Measurements from ENCODE around the gene KLK12.

The KLK12 gene

DNA sequence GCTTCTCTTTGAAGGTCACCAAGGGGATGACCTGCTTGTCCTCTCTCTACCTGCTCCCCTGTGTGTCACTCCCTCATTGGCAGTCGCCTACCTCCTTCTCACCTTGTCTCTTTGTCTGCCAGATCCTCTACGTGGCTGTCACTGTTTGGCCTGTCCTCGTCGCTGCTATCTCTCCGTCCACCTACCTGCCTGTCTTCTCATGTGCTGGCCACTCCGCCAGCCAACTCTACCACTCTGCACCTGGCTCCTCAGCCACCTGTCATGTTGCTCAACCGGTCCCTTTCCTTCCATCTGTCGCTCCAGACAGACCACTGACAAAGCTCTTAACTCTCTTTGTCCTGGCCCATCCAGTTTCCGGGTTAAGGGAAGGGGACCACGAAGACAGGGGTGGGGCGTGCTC lies at the start of gene KLK12:
TSS of gene KLK12 (minus strand) at position 299 of the 400 bp plus-strand sequence. CDS start 381 bp downstream, outside the sequence.
- no peak for DNase-seq (ENCODE audit: low read depth, low spot score)

DNA sequence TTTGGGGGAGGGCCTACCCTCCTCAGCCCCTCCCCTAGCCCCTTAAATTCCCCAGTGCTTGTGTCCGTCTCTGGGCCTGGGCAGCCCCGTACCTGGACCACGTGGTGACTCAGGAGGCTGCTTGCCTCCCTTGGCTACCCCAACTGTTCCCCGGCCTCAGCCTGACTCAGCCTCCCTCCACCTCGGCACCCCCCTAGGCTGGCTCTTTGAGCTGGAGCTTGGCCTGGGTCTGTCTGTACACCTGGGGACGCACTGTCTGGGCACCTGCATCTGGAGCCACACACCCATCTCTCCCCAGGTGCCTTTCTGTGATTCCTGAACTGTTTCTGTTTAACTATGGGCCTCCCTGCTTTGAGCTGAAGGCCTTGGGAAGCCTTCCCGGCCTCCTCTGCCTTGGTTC lies 49.7 kb upstream of the KLK12 start:
- DNase-seq (ENCODE audit: low read depth, low spot score), result no peak

- no peak for DNase-seq (ENCODE audit: low read depth, low spot score)
These were observed 49.0 kb upstream of the KLK12 start for GRCh38 chr19:51083783-51084182.

DNA sequence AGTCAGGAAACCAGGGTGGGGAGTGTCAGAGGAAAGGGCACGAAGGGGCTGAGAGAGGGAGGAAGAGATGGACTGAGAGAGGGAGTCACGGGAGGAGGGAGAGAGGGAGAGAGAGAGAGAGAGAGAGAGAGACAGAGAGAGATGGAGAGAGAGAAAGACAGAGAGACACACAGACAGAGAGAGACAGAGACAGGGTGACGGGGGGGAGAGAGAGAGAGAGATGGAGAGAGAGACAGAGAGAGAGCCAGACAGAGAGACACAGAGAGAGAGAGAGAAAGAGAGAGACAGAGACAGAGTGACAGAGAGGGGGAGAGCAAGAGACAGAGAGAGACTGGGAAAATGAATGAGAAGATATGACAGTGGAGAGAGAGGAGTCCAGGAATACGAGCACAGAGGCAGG lies 48.4 kb upstream of the KLK12 start:
- DNase-seq (ENCODE audit: low read depth, low spot score), result no peak

DNA sequence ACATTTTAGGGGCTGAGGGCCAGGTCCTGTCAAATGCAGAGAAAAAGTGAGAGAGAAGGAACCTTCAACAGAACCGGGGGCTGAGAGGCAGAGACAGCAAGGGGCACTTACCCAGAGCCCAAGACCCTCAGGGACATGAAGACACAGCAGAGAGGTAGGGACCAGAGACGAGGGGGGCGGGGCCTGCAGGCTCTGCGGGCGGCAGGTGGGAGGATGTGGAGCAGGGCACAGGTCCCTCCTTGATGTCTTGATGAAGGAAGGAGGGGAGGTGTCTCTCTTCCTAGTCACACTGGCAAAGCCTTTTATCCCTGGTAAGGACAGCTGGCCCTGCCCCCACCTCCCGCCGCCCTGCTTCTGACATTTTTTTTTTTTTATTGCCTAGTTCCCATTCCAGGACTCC lies 47.8 kb upstream of the KLK12 start, which contains the start of gene KLK14:
TSS of gene KLK14 (minus strand) at position 277 of the 400 bp plus-strand sequence. CDS start at position 4, 273 bp downstream.
- DNase-seq (ENCODE audit: low read depth, low spot score), result no peak

- DNase-seq (ENCODE audit: low read depth, low spot score), result no peak
These were observed 46.7 kb upstream of the KLK12 start for GRCh38 chr19:51081476-51081875.

- DNase-seq (ENCODE audit: low read depth, low spot score), result no peak
These were observed 44.8 kb upstream of the KLK12 start for GRCh38 chr19:51079481-51080110.

GRCh38 chr19:51078731-51079130 lies 43.9 kb upstream of the KLK12 start:
- DNase-seq (ENCODE audit: low read depth, low spot score), result no peak

GRCh38 chr19:51078104-51078503 lies 43.3 kb upstream of the KLK12 start:
- DNase-seq (ENCODE audit: low read depth, low spot score), result no peak

DNA sequence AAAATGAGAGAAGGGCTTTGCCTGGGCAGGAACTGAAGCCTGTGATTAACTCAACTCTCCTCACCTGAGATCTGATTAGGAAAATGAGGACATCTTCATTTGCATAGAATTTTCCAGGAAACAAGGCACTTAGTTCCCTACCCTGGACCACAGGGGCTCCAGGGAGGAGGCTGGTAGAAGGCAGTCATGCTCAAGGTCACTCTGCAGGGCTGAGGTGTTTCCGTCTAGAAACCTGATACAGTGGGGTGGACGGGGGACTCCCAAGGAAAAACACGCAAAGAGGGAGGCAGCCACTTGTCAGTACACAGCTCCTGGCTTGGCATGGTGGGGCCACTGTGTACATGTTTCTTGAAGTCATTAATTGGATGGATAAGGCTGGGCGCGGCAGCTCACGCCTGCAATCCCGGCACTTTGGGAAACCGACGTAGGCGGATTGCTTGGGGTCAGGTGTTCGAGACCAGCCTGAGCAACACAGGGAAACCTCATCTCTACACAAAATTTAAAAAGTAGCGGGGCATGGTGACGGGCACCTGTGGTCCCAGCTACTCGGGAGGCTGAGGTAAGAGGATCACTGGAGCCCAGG lies 41.9 kb upstream of the KLK12 start:
- no peak for DNase-seq (ENCODE audit: low read depth, low spot score)

GRCh38 chr19:51075998-51076397 lies 41.2 kb upstream of the KLK12 start:
- DNase-seq (ENCODE audit: low read depth, low spot score), result no peak

DNA sequence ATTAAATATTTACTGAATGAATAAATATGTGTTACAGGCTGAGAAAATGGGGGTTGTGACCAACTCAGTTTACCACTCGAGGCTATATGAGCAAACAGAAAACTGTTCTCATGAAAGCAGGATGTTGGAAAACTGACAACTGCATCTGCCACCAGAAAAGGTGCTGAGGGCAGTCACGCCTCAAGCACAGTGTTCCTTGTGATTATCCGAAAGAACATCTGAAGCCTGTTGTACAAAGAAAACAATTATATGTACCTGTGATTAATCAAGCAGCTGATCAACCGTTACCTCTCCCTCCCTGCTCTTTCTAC lies 36.2 kb upstream of the KLK12 start:
- no peak for DNase-seq (ENCODE audit: low read depth, low spot score)

DNA sequence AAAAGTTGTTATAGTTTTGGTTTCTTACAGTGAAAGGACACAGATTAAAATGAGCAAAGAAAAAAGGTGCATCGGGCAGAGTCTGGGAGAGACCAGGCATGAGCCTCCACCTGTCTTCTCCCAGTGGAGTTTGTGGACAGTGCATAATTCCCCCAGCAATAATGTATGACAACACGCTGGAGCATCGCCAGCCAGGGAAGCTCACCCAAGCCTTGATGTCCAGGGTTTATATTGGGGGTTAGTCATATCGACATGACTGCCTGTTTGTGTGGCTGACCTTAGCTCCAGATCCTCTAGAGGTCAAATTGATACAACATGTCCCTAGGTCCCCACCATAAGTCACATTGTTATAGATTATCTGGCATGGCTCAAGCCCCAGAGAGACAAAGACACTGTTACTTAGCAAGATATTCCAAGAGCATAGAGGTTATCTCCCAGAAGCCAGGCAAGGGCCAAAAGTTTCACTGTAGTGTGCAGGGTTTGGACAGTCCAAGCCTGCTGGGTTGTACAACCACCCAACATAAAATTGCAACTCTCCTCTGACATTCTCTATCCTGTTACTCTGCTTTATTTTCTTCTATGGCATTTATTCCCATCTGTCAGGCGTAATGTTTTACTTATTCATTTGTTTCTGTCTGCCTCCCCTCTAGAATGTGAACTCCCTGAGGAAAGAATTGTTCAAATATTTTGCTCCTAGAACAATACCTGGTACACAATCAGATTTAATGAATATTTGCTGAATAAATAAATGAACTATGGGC lies 35.7 kb upstream of the KLK12 start:
- DNase-seq (ENCODE audit: low read depth, low spot score), result no peak

DNA sequence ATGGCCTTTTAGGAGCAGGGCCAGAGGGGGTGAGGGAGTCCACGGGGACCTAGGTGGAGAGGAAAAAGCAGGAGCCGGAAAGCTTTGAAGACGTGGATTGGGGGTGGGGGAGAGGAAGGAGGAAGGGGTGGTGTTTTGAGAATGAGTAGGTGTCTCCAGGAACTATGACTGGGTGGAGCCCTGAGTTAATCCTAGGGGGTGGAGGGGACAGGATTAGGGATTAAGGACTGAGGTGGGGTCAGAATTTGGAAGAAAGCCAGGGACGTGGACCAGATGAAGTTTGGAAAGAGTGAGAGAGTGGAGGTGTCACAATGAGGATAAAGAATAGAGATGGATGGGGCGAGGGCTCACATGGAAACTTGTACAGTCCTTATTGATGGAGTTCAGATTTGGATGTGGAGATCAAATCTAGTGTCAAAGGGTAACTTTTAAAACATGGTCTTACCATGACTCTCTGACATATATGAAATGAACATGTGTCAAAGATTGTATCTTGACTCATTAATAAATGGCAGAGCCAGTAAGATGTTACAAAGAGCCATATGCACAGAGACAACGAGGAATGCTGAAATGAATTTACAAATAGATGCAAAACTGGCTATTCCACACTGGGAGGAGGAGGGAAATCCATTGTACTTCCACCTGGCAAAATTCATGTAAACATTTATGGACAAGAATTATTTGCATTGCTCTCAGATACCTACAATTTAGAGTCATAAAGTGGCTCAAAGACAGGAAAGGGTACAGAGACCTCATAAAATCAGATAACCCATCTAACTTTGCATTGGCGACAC lies 31.8 kb upstream of the KLK12 start:
- DNase-seq (ENCODE audit: low read depth, low spot score), result no peak

GRCh38 chr19:51065221-51065960 lies 30.6 kb upstream of the KLK12 start:
- DNase-seq (ENCODE audit: low read depth, low spot score), result no peak

DNA sequence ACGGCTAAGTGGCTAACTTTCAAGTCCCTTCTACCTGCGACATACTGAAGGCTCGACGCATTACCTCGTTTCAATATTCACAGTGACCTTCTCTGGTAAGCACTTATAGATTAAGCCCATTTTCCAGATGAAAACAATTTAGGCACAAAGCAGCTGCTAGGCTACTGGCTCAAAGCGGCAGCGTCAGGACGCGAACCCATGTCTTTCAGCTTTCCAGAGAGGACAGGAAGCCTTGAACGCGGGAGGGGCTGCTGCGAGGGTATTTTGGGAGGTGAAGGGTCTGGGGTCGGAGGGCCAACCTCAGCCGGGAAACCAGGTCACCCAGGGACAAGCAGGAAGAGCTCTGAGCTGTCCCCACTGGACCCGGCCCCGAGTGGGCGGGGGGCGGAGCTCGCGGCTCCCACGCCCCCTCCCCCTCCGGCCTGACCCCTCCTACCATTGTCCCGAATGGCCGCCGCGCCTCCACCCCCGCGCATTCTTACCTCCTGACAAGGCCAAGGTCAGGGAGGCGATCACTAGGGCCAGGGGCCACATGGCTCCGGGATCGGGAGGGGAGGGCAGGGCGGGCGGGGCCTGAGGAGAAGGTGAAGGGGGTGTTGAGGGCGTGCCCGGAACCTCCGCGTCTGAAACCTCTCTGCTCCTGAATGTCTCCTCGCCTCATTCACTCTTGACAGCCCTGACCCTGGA lies 29.9 kb upstream of the KLK12 start, which contains the start of gene KLK13:
TSS of gene KLK13 (minus strand) at position 559 of the 687 bp plus-strand sequence. CDS start at position 534, 25 bp downstream.
- DNase-seq (ENCODE audit: low read depth, low spot score), result no peak

DNA sequence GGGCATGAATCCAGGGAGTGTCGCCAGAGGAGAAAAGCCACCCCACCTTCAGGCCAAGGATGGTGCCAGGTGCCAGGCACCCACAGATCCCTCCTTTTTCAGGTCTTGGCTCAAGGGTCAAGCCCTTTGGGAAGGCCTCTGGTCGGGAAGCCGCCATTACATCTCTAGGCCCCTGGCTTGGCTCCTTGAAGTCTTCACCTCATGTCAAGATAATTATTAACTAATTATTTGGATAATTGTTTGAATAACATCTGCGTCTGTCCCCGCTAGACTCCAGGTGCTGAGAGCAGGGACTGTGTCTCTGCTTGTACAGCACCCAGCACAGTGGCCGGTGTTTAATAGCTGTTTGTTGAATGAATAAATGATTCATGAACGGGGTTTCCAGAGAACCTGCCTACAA lies 28.9 kb upstream of the KLK12 start:
- no peak for DNase-seq (ENCODE audit: low read depth, low spot score)

- DNase-seq (ENCODE audit: low read depth, low spot score), result no peak
These were observed 26.2 kb upstream of the KLK12 start for GRCh38 chr19:51060973-51061372.

GRCh38 chr19:51060336-51060735 lies 25.5 kb upstream of the KLK12 start:
- DNase-seq (ENCODE audit: low read depth, low spot score), result no peak

GRCh38 chr19:51059715-51060114 lies 24.9 kb upstream of the KLK12 start:
- no peak for DNase-seq (ENCODE audit: low read depth, low spot score)

- DNase-seq (ENCODE audit: low read depth, low spot score), result no peak
These were observed 21.1 kb upstream of the KLK12 start for GRCh38 chr19:51055866-51056265.

Measured in activated naive CD8-positive, alpha-beta T cell treated with anti-CD3 and anti-CD28 coated beads, Interleukin-2, amount 50 U/mL, for 16 hours (primary cell).